A549 (cell line): ENCODE data around the gene AGAP3.

Experiments
- CTCF ChIP-seq: fragments of >200 bp; sonication (Bioruptor Twin); formaldehyde crosslinking; IDR thresholded peaks from 3 replicates; pipeline ENCODE4 v1.5.1; 2016
- ELK1 ChIP-seq: fragments of 150-350 bp; IDR thresholded peaks from 2 replicates; pipeline ENCODE4 v1.6.1; 2014; ENCODE audit warnings: low read depth, mild to moderate bottlenecking, low read length
- FOXS1 ChIP-seq: fragments of 250-450 bp; sonication (Bioruptor Pico); IDR thresholded peaks from 2 replicates; pipeline ENCODE4 v1.5.0; 2020; ENCODE audit warnings: mild to moderate bottlenecking, moderate library complexity
- HMGXB4 ChIP-seq: fragments of 250-450 bp; sonication (Bioruptor Pico); IDR thresholded peaks from 2 replicates; pipeline ENCODE4 v1.5.0; 2021; ENCODE audit warnings: mild to moderate bottlenecking, moderate library complexity, borderline replicate concordance
- KDM1A ChIP-seq: fragments of 200-600 bp; sonication (generic); IDR thresholded peaks from 2 replicates; pipeline ENCODE4 v1.6.1; 2016; ENCODE audit warnings: low read depth, mild to moderate bottlenecking
- MAZ ChIP-seq: fragments of 150-350 bp; IDR thresholded peaks from 2 replicates; pipeline ENCODE4 v1.6.1; 2014; ENCODE audit warnings: antibody characterized with exemption, low read depth, low read length, borderline replicate concordance
- POLR2A ChIP-seq: IDR thresholded peaks from 2 replicates; pipeline ENCODE4 v1.6.1; 2012; ENCODE audit warnings: mild to moderate bottlenecking, low read length
- RCOR1 ChIP-seq: fragments of 150-350 bp; IDR thresholded peaks from 2 replicates; pipeline ENCODE4 v1.6.1; 2014; ENCODE audit warnings: antibody characterized with exemption, low read length, low read depth
- REST ChIP-seq: fragments of 200-600 bp; sonication (generic); IDR thresholded peaks from 2 replicates; pipeline ENCODE4 v1.6.1; 2016; ENCODE audit warnings: antibody characterized with exemption, mild to moderate bottlenecking, moderate library complexity
- RNF2 ChIP-seq: fragments of 200-600 bp; sonication (generic); IDR thresholded peaks from 2 replicates; pipeline ENCODE4 v1.6.1; 2016; ENCODE audit warnings: low read depth, mild to moderate bottlenecking, antibody characterized with exemption, moderate library complexity, borderline replicate concordance

GRCh38 chr7:151091003-151091402 lies 4.7 kb downstream of the AGAP3 start:
- TF ChIP-seq CTCF (no peak), POLR2A (no peak), HMGXB4 (CRISPR knock-in tag) (no peak), RNF2 (no peak), KDM1A (no peak), FOXS1 (no peak), ELK1 (no peak), REST (no peak), MAZ (no peak), RCOR1 (no peak)
